ENCODE results near the gene TAS2R41.

TAS2R41 gene

DNA sequence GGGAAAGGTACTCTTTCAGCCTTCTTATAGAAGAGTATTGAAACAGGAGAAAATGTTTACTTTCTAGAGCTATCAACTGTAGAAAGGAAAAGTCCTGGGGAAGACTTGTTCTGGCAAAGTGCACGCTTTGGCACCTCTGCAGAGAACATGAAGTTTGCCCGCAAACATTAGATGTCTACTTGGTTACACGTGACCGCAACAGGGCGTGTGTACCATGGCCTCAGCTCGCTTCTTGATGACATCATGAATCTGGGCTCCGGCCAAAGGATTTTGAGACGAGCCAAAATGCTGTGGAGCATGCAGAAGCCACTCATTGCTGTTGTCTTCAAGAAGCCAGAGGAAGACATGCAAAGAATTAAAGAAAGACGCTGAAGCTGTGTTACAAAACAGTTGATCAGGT is 43.0 kb upstream of the TAS2R41 start:
- Histone ChIP-seq H3K79me2 (ENCODE audit: insufficient read depth, low read depth) (no peaks in the 10 kb centered on the region), H4K20me1 (ENCODE audit: insufficient read depth) (no peaks in the 10 kb centered on the region), H3K27me3 (ENCODE audit: insufficient read depth, low read depth) (no peaks in the 10 kb centered on the region), H3K4me1 (ENCODE audit: low read depth, poor library complexity, severe bottlenecking) (no peaks in the 10 kb centered on the region), H3K4me3 (IDR thresholded peaks at IDR 0.05; ENCODE audit: insufficient read depth, low read depth, low read length) (no peak overlapping the region), H3K27ac (no peak overlapping the region), H3K9ac (no peak overlapping the region), H3K36me3 (ENCODE audit: insufficient read depth) (no peaks in the 10 kb centered on the region), H3K4me2 (no peak overlapping the region), H2AFZ (ENCODE audit: low read depth) (no peak overlapping the region)
- TF ChIP-seq, protein P1, sequence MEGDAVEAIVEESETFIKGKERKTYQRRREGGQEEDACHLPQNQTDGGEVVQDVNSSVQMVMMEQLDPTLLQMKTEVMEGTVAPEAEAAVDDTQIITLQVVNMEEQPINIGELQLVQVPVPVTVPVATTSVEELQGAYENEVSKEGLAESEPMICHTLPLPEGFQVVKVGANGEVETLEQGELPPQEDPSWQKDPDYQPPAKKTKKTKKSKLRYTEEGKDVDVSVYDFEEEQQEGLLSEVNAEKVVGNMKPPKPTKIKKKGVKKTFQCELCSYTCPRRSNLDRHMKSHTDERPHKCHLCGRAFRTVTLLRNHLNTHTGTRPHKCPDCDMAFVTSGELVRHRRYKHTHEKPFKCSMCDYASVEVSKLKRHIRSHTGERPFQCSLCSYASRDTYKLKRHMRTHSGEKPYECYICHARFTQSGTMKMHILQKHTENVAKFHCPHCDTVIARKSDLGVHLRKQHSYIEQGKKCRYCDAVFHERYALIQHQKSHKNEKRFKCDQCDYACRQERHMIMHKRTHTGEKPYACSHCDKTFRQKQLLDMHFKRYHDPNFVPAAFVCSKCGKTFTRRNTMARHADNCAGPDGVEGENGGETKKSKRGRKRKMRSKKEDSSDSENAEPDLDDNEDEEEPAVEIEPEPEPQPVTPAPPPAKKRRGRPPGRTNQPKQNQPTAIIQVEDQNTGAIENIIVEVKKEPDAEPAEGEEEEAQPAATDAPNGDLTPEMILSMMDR (conservative IDR thresholded peaks at IDR 0.05; ENCODE audit: low read depth, low read length): no peak

DNA sequence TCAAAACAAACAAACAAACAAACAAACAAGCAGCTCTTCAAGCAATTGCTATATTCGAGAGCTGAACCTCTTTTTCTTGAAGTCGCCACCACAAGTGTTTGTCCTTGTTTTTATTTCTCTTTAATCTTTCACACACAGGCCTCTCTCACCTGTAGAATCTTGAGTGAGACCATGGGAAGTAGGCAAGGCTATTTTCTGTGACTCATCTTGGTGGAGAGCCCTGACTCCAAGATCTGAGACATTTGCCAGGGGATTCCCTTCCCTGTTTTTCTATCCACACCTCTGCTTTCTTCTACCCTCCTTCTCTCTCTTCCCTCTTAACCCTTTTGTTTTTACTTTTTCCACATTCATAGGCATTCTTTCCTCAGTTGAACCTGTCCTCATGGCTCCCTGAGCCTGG is 42.4 kb upstream of the TAS2R41 start:
- H2AFZ ChIP-seq (ENCODE audit: low read depth): no peak overlapping the region
- TF ChIP-seq, protein P1 (conservative IDR thresholded peaks at IDR 0.05; ENCODE audit: low read depth, low read length): no peak
- H3K27ac ChIP-seq: no peak overlapping the region
- H3K4me3 ChIP-seq (IDR thresholded peaks at IDR 0.05; ENCODE audit: insufficient read depth, low read depth, low read length): no peak overlapping the region
- no peaks in the 10 kb centered on the region for H3K79me2 ChIP-seq (ENCODE audit: insufficient read depth, low read depth)
- H3K4me1 ChIP-seq (ENCODE audit: low read depth, poor library complexity, severe bottlenecking): no peaks in the 10 kb centered on the region
- no peaks in the 10 kb centered on the region for H4K20me1 ChIP-seq (ENCODE audit: insufficient read depth)
- H3K36me3 ChIP-seq (ENCODE audit: insufficient read depth): no peaks in the 10 kb centered on the region
- H3K4me2 ChIP-seq: no peak overlapping the region
- no peak overlapping the region for H3K9ac ChIP-seq
- no peaks in the 10 kb centered on the region for H3K27me3 ChIP-seq (ENCODE audit: insufficient read depth, low read depth)

DNA sequence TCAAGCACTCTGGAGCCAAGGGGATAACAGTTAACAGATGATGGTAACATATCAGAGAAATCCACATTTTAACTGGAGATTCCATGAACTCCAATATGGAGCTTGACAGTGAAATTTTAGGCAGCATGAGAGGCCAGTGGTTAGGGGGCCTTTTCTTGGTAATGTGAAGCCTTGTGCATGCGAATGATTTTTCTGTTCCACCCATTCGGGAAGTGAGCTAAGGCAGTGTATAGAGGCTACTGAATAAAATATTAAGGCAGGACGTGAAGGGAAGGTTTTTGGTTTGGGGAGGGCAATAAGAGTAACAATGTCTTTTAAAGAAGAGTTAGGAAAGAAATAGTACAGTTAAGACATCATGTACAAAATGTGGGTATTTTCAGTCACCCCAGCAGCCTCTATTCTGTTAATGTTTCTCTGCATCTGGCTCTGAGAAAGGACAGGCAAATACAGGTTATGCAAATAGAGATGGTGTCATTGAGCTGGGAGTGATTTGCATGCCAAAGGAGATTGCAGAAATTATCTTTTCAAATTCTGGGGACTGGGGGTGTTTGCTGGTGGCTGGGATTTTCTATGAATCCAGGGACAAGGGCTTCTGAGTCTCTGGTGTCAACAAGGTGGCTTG is 41.2 kb upstream of the TAS2R41 start:
- no peaks in the 10 kb centered on the region for H4K20me1 ChIP-seq (ENCODE audit: insufficient read depth)
- no peak overlapping the region for H3K27ac ChIP-seq
- H2AFZ ChIP-seq (ENCODE audit: low read depth): no peak overlapping the region
- no peak overlapping the region for H3K4me2 ChIP-seq
- H3K36me3 ChIP-seq (ENCODE audit: insufficient read depth): no peaks in the 10 kb centered on the region
- H3K9ac ChIP-seq: no peak overlapping the region
- no peaks in the 10 kb centered on the region for H3K27me3 ChIP-seq (ENCODE audit: insufficient read depth, low read depth)
- H3K79me2 ChIP-seq (ENCODE audit: insufficient read depth, low read depth): no peaks in the 10 kb centered on the region
- H3K4me3 ChIP-seq (IDR thresholded peaks at IDR 0.05; ENCODE audit: insufficient read depth, low read depth, low read length): no peak overlapping the region
- no peaks in the 10 kb centered on the region for H3K4me1 ChIP-seq (ENCODE audit: low read depth, poor library complexity, severe bottlenecking)
- TF ChIP-seq, protein P1 (conservative IDR thresholded peaks at IDR 0.05; ENCODE audit: low read depth, low read length): no peak

DNA sequence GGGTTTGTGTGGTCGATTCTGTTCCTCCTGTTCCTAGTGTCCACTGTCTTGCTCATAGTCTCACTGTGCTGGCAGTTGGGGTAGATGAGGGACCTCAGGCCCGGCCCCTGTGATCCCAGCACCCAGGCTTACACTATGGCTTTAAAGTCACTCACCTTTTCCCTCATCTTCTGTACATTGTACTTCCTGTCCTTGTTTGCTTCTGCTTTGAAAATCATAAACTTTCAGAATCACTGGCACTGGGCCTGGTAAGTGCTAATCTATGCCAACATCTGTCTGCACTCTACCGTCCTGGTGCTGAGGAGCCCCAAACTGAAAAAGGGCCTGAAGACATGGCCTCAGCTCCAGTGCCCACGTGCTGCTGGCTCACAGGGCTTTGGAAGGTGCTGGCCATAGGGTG is 40.1 kb upstream of the TAS2R41 start:
- Histone ChIP-seq H3K4me1 (ENCODE audit: low read depth, poor library complexity, severe bottlenecking) (no peaks in the 10 kb centered on the region), H4K20me1 (ENCODE audit: insufficient read depth) (no peaks in the 10 kb centered on the region), H3K27ac (no peak overlapping the region), H3K4me3 (IDR thresholded peaks at IDR 0.05; ENCODE audit: insufficient read depth, low read depth, low read length) (no peak overlapping the region), H3K79me2 (ENCODE audit: insufficient read depth, low read depth) (no peaks in the 10 kb centered on the region), H3K27me3 (ENCODE audit: insufficient read depth, low read depth) (no peaks in the 10 kb centered on the region), H2AFZ (ENCODE audit: low read depth) (no peak overlapping the region), H3K9ac (no peak overlapping the region), H3K36me3 (ENCODE audit: insufficient read depth) (no peaks in the 10 kb centered on the region), H3K4me2 (no peak overlapping the region)
- TF ChIP-seq, protein P1 (conservative IDR thresholded peaks at IDR 0.05; ENCODE audit: low read depth, low read length): no peak
